GM12878 (cell line): ENCODE measurements around the gene AASDHPPT. TPM values are rescaled to one million over a fixed set of nuclear protein-coding genes. Genes with fewer than 3 reads are reported as not detected.

Source experiments
- ATAC-seq: fragments of 200-7000 bp; cut with Tn5 transposase; 3 replicates; pipeline ENCODE4 v1.9.1; 2020; ENCODE audit warnings: mild to moderate bottlenecking, moderate library complexity
- BruUV-seq: library from RNA; stranded (reverse); fragments of 400-500 nt; replicated peaks from 2 replicates; lab custom pipeline; 2021; lab: Mats Ljungman, UMichigan
- CTCF ChIA-PET: fragments of 300-600 bp; sonication (Branson Sonifier 250); formaldehyde crosslinking; extraction: SDS; loops from one replicate; lab custom pipeline; 2021; ENCODE audit warnings: inconsistent platforms; lab: Yijun Ruan, JAX
- POLR2A ChIA-PET: fragments of 350-600 bp; formaldehyde crosslinking; extraction: SDS; loops from one replicate; lab custom pipeline; 2021; ENCODE audit warnings: inconsistent platforms; lab: Charles Lee
- RAD21 ChIA-PET: fragments of 300-600 bp; sonication (Branson Sonifier 250); formaldehyde crosslinking; loops from one replicate; lab custom pipeline; 2023; ENCODE audit warnings: antibody characterized with exemption; ENCODE audit not compliant: unreplicated experiment; lab: Charles Lee
- SMC1A ChIA-PET: fragments of 300-600 bp; sonication (Branson Sonifier 250); formaldehyde crosslinking; loops from one replicate; lab custom pipeline; 2023; ENCODE audit not compliant: unreplicated experiment, uncharacterized antibody; lab: Charles Lee
- DNase-seq: peaks from one replicate; pipeline ENCODE4 v3.0.0-alpha.2; 2011; ENCODE audit warnings: low read depth, low spot score
- FAIRE-seq: peaks from 3 replicates; lab custom pipeline; 2011; peaks lifted over from hg19 to GRCh38; lab: Jason Lieb, UNC
- H2AFZ ChIP-seq: 2 replicates; pipeline ENCODE4 v1.6.0; 2011; ENCODE audit warnings: low read depth, low read length, control low read depth; ENCODE audit not compliant: control insufficient read depth
- H3K27ac ChIP-seq: 2 replicates; pipeline ENCODE4 v1.5.1; 2011; ENCODE audit warnings: control low read depth; ENCODE audit not compliant: control insufficient read depth, insufficient read depth
- H3K27me3 ChIP-seq, 2 experiments: replicated peaks in 1 of 2; 2 replicates each; pipeline versions ENCODE4 v1.6.0 to v1.6.1; 2011; ENCODE audit warnings: low read length in 1 of 2; ENCODE audit not compliant: control insufficient read depth in 2 of 2, insufficient read depth in 2 of 2
- H3K36me3 ChIP-seq, 2 experiments: 2 replicates each; pipeline ENCODE4 v1.5.1; 2011; ENCODE audit warnings: low read length in 1 of 2; ENCODE audit not compliant: control insufficient read depth in 2 of 2, insufficient read depth in 2 of 2
- H3K4me1 ChIP-seq: 2 replicates; pipeline ENCODE4 v1.6.1; 2011; ENCODE audit warnings: mild to moderate bottlenecking, low read length, moderate library complexity, mixed read lengths; ENCODE audit not compliant: control insufficient read depth, insufficient read depth
- H3K4me2 ChIP-seq: 2 replicates; pipeline ENCODE4 v1.6.0; 2011; ENCODE audit warnings: control low read depth; ENCODE audit not compliant: control insufficient read depth, insufficient read depth
- H3K4me3 ChIP-seq: fragments of 200-600 bp; sonication (generic); 2 replicates; pipeline ENCODE4 v1.5.1; 2016
- H3K79me2 ChIP-seq: 2 replicates; pipeline ENCODE4 v1.6.0; 2011; ENCODE audit warnings: low read length; ENCODE audit not compliant: control insufficient read depth, insufficient read depth
- H3K9ac ChIP-seq: 2 replicates; pipeline ENCODE4 v1.8.0; 2011; ENCODE audit warnings: low read length, control low read depth, mixed read lengths; ENCODE audit not compliant: control insufficient read depth, insufficient read depth
- H3K9me3 ChIP-seq: replicated peaks from 3 replicates; pipeline ENCODE4 v1.5.1; 2011; ENCODE audit warnings: mild to moderate bottlenecking, low read length; ENCODE audit not compliant: control insufficient read depth, insufficient read depth
- H4K20me1 ChIP-seq: 2 replicates; pipeline ENCODE4 v1.6.0; 2011; ENCODE audit not compliant: control insufficient read depth, insufficient read depth
- BCL11A ChIP-seq: IDR thresholded peaks from 2 replicates; pipeline ENCODE4 v1.6.1; 2011; ENCODE audit warnings: low read depth, low read length
- FOXK2 ChIP-seq: fragments of 450-650 bp; IDR thresholded peaks from 2 replicates; pipeline ENCODE4 v1.6.1; 2017; ENCODE audit warnings: mild to moderate bottlenecking, moderate library complexity
- IRF4 ChIP-seq: IDR thresholded peaks from 2 replicates; pipeline ENCODE4 v1.6.1; 2011; ENCODE audit warnings: low read depth, low read length
- KDM1A ChIP-seq: fragments of 200-600 bp; sonication (generic); IDR thresholded peaks from 2 replicates; pipeline ENCODE4 v1.6.1; 2016; ENCODE audit warnings: borderline replicate concordance
- MTA2 ChIP-seq: fragments of 450-650 bp; IDR thresholded peaks from 2 replicates; pipeline ENCODE4 v1.6.1; 2016; ENCODE audit warnings: low read depth, mild to moderate bottlenecking, moderate library complexity
- MTA3 ChIP-seq: IDR thresholded peaks from 2 replicates; pipeline ENCODE4 v1.6.1; 2012; ENCODE audit warnings: low read length, inconsistent platforms, borderline replicate concordance
- RELA ChIP-seq: fragments of 450-650 bp; IDR thresholded peaks from 2 replicates; pipeline ENCODE4 v1.8.0; 2014; ENCODE audit warnings: borderline replicate concordance; ENCODE audit not compliant: partially characterized antibody
- RUNX3 ChIP-seq: IDR thresholded peaks from 2 replicates; pipeline ENCODE4 v1.6.1; 2012; ENCODE audit warnings: low read length, inconsistent platforms
- SIX5 ChIP-seq: IDR thresholded peaks from 2 replicates; pipeline ENCODE4 v1.6.1; 2011; ENCODE audit warnings: mild to moderate bottlenecking, low read depth, low read length, moderate library complexity; ENCODE audit not compliant: severe bottlenecking
- SMC3 ChIP-seq: IDR thresholded peaks from 2 replicates; pipeline ENCODE4 v1.6.1; 2011; ENCODE audit warnings: low read length, improper control_type of control experiment, borderline replicate concordance
- SPI1 ChIP-seq: IDR thresholded peaks from 2 replicates; pipeline ENCODE4 v1.6.1; 2011; ENCODE audit warnings: low read depth, mild to moderate bottlenecking, low read length, moderate library complexity, borderline replicate concordance; ENCODE audit not compliant: insufficient read depth
- SREBF1 ChIP-seq: IDR thresholded peaks from 2 replicates; pipeline ENCODE4 v1.6.1; 2012; ENCODE audit warnings: mild to moderate bottlenecking, low read length
- STAT3 ChIP-seq: IDR thresholded peaks from 2 replicates; pipeline ENCODE4 v1.6.1; 2011; ENCODE audit warnings: low read depth, low read length, improper control_type of control experiment
- SUPT20H ChIP-seq: IDR thresholded peaks from 2 replicates; pipeline ENCODE4 v1.6.1; 2011; ENCODE audit warnings: low read depth, mild to moderate bottlenecking, low read length, moderate library complexity, borderline replicate concordance; ENCODE audit not compliant: control insufficient read depth
- TARDBP ChIP-seq: IDR thresholded peaks from 2 replicates; pipeline ENCODE4 v1.6.1; 2016; ENCODE audit warnings: borderline replicate concordance
- TCF7 ChIP-seq: IDR thresholded peaks from 2 replicates; pipeline ENCODE4 v1.6.1; 2014; ENCODE audit warnings: antibody characterized with exemption, borderline replicate concordance
- ZBED1 ChIP-seq: IDR thresholded peaks from 2 replicates; pipeline ENCODE4 v1.6.1; 2016; ENCODE audit warnings: borderline replicate concordance
- WGBS: methylation state at CpG from one replicate; pipeline ENCODE4 v1.1.6; 2016; ENCODE audit warnings: low lambda C conversion rate; ENCODE audit not compliant: insufficient replicate concordance, insufficient coverage; ENCODE audit errors: missing lambda C conversion rate; 5-methylcytosine and 5-hydroxymethylcytosine counted together
- in situ Hi-C: fragments of 300-500 bp; cut with MboI; formaldehyde crosslinking; loops from 9 replicates; pipeline ENCODE4 v1.14.3; 2018; ENCODE audit warnings: mixed read lengths
- intact Hi-C: fragments of 100-400 bp; cut with micrococcal nuclease; formaldehyde crosslinking; loops from one replicate; pipeline ENCODE4 v1.14.2; 2022; ENCODE audit not compliant: unreplicated experiment
- polyA plus RNA-seq, 11 experiments: library from polyadenylated mRNA; depleted of rRNA in 4 of 11; unstranded in 6 of 11; stranded (reverse) in 5 of 11; fragments of >200 nt; fragmentation: Nextera tagmentation in 4 of 11; fragmentation: Illumina TruSeq in 1 of 11; extraction: Ambion mirVana in 4 of 11; extraction: Trizol in 1 of 11; gene quantifications; 1 replicate in 1 of 11; 2 replicates in 10 of 11; pipeline versions ENCODE4 v1.2.1 to v1.2.3, GENCODE V29; 2011 to 2016; ENCODE audit warnings: inconsistent platforms in 2 of 11, missing spikeins in 2 of 11, low read depth in 1 of 11
- total RNA-seq, 4 experiments: library from RNA; depleted of rRNA in 3 of 4; stranded (reverse); fragments of >200 nt in 3 of 4; fragmentation: Illumina TruSeq in 1 of 4; extraction: Trizol in 1 of 4; gene quantifications; 2 replicates each; pipeline versions ENCODE4 v1.2.1 to v1.2.3, GENCODE V29; 2013 to 2021
- TF ChIP-seq, protein P1 (sequence below): fragments of 450-650 bp; IDR thresholded peaks from 2 replicates; pipeline ENCODE4 v1.6.1; 2017; ENCODE audit warnings: mild to moderate bottlenecking, low read depth, inconsistent platforms; ENCODE audit not compliant: poor library complexity, severe bottlenecking
- TF ChIP-seq, protein P2 (sequence below): IDR thresholded peaks from 2 replicates; pipeline ENCODE4 v1.6.1; 2011; ENCODE audit warnings: low read depth, mild to moderate bottlenecking, low read length, moderate library complexity, borderline replicate concordance; ENCODE audit errors: extremely low read depth
- TF ChIP-seq, protein P3 (sequence below): IDR thresholded peaks from 2 replicates; pipeline ENCODE4 v1.6.1; 2012; ENCODE audit warnings: low read length, inconsistent platforms

AASDHPPT gene
- total and polyA plus RNA-seq, 10 of the 15 experiments (the other 5 are each of a cell fraction or from before 2014, with no cell fraction given), result 37.3 to 92.6 (median 50.5) TPM

DNA sequence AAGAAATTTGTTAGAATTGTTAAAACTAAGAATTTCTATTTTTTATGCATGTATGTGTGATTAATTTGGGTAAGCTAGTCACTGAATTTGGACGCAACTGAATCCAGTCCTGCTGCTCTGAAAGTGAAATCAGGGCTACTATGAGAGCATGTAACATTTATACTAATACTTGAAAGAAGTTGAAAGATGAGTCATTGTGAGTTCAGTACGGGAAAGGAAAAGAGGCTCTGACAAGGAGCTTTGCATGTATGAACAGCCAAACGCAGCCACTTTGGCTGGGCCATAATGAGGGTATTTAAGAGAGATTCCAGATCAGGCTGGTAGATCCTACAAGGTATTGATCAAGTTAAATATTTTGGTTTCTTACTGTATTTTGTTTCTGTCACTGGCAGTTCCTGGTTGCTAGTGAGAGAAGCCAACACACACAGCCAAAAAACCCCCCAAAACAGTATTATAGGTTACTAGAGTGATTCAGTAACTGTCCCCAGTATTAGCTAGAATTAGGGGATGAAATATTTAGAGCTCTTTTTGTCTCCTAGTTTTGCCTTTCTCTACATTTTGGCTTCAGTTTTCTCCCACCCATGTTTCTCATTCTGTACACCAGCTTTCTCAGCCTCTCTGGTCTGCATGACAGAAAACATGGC is 14.1 kb downstream of the AASDHPPT start:
- POLR2A ChIA-PET, result interaction anchor here (0.9 to 2.2 kb wide), 3 partner anchors 11 to 15 kb away, joined by 4 to 8 read pairs (median 6); partner anchors contain the start of genes AASDHPPT and KBTBD3
- DNase-seq (peak; percentile 56), ATAC-seq (peak; percentile 95), FAIRE-seq (peak; percentile 83)
- Histone ChIP-seq H2AFZ (no peak overlapping the region), H3K4me2 (peak overlapping the region; percentile 51), H3K9ac (peak overlapping the region; percentile 7; the same call in 1 of the 2 replicates), H3K36me3 (peaks cover 0 to 5% of the 10 kb centered on the region in 2 experiments; a peak in 3 of 4 replicates), H3K4me3 (no peak overlapping the region), H3K27ac (peak overlapping the region; percentile 76), H3K79me2 (peaks cover 40% of the 10 kb centered on the region), H3K27me3 (no peaks in the 10 kb centered on the region), H3K4me1 (peaks cover 14% of the 10 kb centered on the region), H3K9me3 (no peaks in the 10 kb centered on the region), H4K20me1 (no peaks in the 10 kb centered on the region)
- in situ Hi-C loops (no loop called here), intact Hi-C loops (no loop called here)
- BruUV-seq, result no TSS peak
- RAD21 ChIA-PET, result interaction anchor here (1.0 to 2.5 kb wide), 6 partner anchors 9 to 74 kb away, joined by 3 to 10 read pairs (median 4); partner anchors contain the start of genes AASDHPPT and KBTBD3
- SMC1A ChIA-PET, result interaction anchor here (0.9 to 3.4 kb wide), 12 partner anchors 9 to 197 kb away, joined by 3 to 14 read pairs (median 4); no protein-coding TSS in a partner anchor
- WGBS, result 0% methylated on average over 3 of the region's 3 CpGs
- CTCF ChIA-PET, result interaction anchor here (0.7 to 8.1 kb wide), 8 partner anchors 8 to 493 kb away, joined by 3 to 72 read pairs (median 8); partner anchors contain the start of genes AASDHPPT and KBTBD3
- no peak for TF ChIP-seq ZBED1
- TF ChIP-seq, protein P1, sequence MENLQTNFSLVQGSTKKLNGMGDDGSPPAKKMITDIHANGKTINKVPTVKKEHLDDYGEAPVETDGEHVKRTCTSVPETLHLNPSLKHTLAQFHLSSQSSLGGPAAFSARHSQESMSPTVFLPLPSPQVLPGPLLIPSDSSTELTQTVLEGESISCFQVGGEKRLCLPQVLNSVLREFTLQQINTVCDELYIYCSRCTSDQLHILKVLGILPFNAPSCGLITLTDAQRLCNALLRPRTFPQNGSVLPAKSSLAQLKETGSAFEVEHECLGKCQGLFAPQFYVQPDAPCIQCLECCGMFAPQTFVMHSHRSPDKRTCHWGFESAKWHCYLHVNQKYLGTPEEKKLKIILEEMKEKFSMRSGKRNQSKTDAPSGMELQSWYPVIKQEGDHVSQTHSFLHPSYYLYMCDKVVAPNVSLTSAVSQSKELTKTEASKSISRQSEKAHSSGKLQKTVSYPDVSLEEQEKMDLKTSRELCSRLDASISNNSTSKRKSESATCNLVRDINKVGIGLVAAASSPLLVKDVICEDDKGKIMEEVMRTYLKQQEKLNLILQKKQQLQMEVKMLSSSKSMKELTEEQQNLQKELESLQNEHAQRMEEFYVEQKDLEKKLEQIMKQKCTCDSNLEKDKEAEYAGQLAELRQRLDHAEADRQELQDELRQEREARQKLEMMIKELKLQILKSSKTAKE, result peak; percentile 19
- no peak for TF ChIP-seq MTA2
- 0 out of 2 replicates have a peak, but pooled peaks have one; percentile 47 for TF ChIP-seq TCF7
- no peak for TF ChIP-seq SMC3
- TF ChIP-seq SIX5, result no peak
- TF ChIP-seq, protein P2, sequence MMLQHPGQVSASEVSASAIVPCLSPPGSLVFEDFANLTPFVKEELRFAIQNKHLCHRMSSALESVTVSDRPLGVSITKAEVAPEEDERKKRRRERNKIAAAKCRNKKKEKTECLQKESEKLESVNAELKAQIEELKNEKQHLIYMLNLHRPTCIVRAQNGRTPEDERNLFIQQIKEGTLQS, result no peak
- no peak for TF ChIP-seq SUPT20H
- TF ChIP-seq STAT3, result no peak
- peak; percentile 44 for TF ChIP-seq RUNX3
- no peak for TF ChIP-seq MTA3
- TF ChIP-seq KDM1A, result no peak
- peak; percentile 39; the same call in 1 of the 2 replicates for TF ChIP-seq IRF4
- TF ChIP-seq SREBF1, result no peak
- no peak for TF ChIP-seq RELA
- no peak for TF ChIP-seq BCL11A
- no peak for TF ChIP-seq SPI1
- TF ChIP-seq TARDBP, result no peak
- TF ChIP-seq, protein P3, sequence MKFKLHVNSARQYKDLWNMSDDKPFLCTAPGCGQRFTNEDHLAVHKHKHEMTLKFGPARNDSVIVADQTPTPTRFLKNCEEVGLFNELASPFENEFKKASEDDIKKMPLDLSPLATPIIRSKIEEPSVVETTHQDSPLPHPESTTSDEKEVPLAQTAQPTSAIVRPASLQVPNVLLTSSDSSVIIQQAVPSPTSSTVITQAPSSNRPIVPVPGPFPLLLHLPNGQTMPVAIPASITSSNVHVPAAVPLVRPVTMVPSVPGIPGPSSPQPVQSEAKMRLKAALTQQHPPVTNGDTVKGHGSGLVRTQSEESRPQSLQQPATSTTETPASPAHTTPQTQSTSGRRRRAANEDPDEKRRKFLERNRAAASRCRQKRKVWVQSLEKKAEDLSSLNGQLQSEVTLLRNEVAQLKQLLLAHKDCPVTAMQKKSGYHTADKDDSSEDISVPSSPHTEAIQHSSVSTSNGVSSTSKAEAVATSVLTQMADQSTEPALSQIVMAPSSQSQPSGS, result peak; percentile 63
- no peak for TF ChIP-seq FOXK2
